SIG-M5 treated with dmso at 0.1 percent for 504 hours (cell line): ENCODE data around the gene HIBADH.
"Not testable (repeated sequence)": the region's sequence is repeated elsewhere in the genome, so short reads cannot be mapped to it uniquely, and the experiment has no call there.

ENCODE experiments used
- DNase-seq: peaks from one replicate; lab custom pipeline; 2025; ENCODE audit not compliant: unreplicated experiment; lab: John Stamatoyannopoulos, UW

Gene HIBADH

GRCh38 chr7:27511370-27511769, 151.3 kb downstream of the HIBADH start:
- DNase-seq: not testable (repeated sequence)

- DNase-seq: no peak
Measured at GRCh38 chr7:27510541-27510940, 152.1 kb downstream of the HIBADH start.

GRCh38 chr7:27501879-27502278, 160.8 kb downstream of the HIBADH start:
- DNase-seq: not testable (repeated sequence)

- no peak for DNase-seq
Measured at GRCh38 chr7:27501001-27501400, 161.7 kb downstream of the HIBADH start.

GRCh38 chr7:27492224-27492623, 170.5 kb downstream of the HIBADH start:
- no peak for DNase-seq

GRCh38 chr7:27491534-27491933, 171.1 kb downstream of the HIBADH start:
- no peak for DNase-seq

GRCh38 chr7:27487509-27487908, 175.2 kb downstream of the HIBADH start:
- no peak for DNase-seq

- DNase-seq: no peak
Measured at GRCh38 chr7:27484451-27484850, 178.2 kb downstream of the HIBADH start.

- no peak for DNase-seq
Measured at GRCh38 chr7:27482219-27482618, 180.5 kb downstream of the HIBADH start.

- no peak for DNase-seq
Measured at GRCh38 chr7:27478556-27478955, 184.1 kb downstream of the HIBADH start.

GRCh38 chr7:27478084-27478483, 184.6 kb downstream of the HIBADH start:
- no peak for DNase-seq

- no peak for DNase-seq
Measured at GRCh38 chr7:27476493-27476892, 186.2 kb downstream of the HIBADH start.
